AG20443 (cell line): ENCODE results near the gene ZMYND8.
"Not testable (repeated sequence)": the region's sequence is repeated elsewhere in the genome, so short reads cannot be mapped to it uniquely, and the experiment has no call there.

Source experiments
- DNase-seq: peaks from one replicate; pipeline ENCODE4 v3.0.0; 2012; ENCODE audit warnings: low spot score, mixed read lengths

ZMYND8 gene

DNA sequence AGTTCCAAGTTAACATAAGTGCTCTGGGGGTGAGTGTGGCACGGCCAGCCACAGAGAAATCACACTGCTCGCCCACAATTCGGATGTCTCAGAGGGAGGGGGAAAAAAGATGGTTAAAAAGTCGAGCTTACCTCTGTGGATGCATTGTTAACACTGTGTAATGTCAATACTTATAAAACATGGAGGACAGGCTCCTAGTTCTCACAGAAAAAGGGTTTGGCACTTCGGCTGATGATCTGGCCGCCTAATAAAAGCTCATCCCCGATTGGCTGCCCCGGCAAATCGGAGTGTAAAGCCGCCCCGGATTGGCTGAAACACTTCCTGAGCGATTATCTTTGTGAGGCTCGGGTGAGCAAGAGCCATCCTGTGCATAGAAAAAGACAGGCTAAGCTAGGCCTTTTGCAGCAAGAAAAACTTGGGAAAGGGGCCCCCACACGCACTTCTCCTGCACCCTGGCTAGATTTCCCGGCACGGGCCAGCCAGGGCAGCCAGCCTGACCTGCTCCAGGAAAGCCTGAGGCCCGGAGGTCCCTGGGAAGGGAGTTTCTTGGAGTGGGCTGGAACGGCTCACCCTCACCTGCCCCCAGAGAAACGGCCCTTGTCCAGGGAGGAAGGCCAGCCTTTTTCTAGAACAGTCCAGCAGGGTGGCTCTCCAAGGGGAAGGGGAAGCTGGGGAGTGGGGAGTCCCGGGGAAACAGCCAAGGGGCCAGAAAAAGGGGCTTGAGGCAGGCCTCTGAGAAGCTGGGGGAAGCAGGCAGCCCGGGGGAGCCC is at the start of gene ZMYND8:
Gene ZMYND8 (minus strand): TSS at position 174 of the 770 bp plus-strand sequence. CDS start 29 bp downstream, at position 145.
- DNase-seq = peak; percentile 95

- no peak for DNase-seq
Observed at GRCh38 chr20:47405775-47406325, 49.4 kb upstream of the ZMYND8 start.

DNA sequence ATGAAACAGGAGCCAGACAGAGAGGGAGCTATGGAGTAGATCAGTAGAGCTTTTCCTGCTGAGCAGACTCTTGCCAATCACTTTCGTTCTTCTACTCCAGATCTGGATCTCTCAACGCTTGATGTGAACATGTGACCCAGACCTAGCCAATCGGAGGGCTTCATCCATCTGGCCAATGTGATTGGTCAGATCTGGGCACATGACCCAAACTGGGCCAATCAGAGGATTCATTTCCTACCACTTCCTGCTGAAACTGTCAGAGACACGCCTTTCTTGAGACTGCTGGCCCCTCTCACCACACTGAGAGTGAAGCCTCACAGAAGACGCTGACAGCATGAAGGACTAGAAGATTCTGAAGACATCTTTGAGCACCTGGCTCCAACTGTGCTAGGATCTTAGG is 44.2 kb upstream of the ZMYND8 start:
- no peak for DNase-seq

- DNase-seq = no peak
Observed at GRCh38 chr20:47397652-47398301, 41.3 kb upstream of the ZMYND8 start.

GRCh38 chr20:47396762-47397476 is 40.4 kb upstream of the ZMYND8 start:
- no peak for DNase-seq

DNA sequence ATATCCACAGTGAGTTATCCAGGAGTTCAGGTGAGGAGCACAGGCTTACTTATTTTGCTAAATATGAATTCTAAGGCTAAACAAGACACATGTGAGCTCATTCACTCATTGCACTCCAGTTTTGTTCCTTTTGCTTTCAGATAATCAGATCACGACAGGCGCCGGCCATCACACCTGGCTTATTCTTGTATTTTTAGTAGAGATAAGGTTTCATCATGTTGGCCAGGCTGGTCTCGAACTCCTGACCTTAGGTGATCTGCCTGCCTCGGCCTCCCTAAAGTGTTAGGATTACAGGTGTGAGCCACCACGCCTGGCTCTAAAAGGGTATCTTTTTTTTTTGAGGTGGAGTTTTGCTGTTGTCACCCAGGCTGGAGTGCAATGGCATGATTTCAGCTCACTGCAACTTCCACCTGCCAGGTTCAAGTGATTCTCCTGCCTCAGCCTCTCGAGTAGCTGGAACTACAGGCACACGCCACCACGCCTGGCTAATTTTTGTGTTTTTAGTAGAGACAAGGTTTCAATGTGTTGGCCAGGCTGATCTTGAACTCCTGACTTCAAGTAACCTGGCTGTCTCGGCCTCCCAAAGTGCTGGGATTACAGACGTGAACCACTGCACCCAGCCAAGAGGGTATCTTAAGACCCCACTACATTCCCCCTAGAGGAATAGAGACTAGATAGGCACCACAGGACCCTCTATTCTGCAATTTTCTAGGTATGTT is 37.5 kb upstream of the ZMYND8 start:
- DNase-seq = not testable (repeated sequence)

DNA sequence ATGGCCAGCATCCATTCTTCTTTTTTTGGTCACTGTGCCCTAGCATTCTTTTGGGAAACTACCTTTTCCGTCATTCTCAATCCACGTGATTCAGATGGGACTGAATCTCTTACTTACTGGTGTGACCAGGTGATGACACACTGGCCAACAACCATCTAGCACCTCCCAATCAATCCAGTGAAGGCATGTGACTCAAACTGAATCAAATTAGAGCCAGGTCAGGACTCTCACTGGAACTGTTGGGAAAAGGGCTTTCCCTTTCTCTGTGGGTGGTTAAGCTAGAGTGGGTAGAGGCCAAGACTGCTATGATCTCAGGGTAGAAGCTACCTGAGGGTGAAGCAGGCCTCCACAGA is 36.2 kb upstream of the ZMYND8 start:
- DNase-seq = no peak

- DNase-seq = peak; percentile 83
Observed at GRCh38 chr20:47392015-47392720, 35.7 kb upstream of the ZMYND8 start.

DNA sequence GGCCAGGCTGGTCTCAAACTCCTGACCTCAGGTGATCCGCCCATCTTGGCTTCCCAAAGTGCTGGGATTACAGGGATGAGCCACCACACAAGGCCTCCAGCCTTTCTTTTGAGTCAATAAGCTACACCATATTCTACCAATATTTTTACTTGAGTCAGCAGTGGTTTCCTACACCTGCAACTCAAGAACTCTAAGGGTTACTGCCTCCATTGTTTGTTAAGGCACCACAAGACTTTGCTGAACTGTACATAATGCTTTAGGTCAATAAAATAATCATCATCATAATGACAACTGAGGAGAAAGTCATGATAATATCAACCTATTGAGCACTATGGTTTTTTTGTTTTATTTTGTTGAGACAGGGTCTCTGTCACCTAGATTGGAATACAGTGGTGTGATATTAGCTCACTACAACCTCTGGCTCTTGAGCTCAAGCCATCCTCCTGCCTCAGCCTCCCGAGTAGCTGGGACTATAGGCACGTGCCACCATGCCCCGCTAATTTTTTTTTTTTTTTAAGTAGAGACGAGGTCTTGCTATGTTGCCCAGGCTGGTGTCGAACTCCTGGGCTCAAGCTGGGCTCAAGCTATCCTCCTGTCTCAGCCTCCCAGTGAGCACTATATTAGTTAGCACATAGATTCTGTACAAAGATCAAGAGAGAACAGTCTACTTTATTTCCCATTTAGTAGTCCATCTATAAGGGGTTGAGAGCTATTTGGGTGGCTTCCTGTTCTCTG is 34.9 kb upstream of the ZMYND8 start:
- DNase-seq = no peak

- DNase-seq = no peak
Observed at GRCh38 chr20:47389867-47390347, 33.4 kb upstream of the ZMYND8 start.

GRCh38 chr20:47385968-47386367 is 29.5 kb upstream of the ZMYND8 start:
- DNase-seq = not testable (repeated sequence)

DNA sequence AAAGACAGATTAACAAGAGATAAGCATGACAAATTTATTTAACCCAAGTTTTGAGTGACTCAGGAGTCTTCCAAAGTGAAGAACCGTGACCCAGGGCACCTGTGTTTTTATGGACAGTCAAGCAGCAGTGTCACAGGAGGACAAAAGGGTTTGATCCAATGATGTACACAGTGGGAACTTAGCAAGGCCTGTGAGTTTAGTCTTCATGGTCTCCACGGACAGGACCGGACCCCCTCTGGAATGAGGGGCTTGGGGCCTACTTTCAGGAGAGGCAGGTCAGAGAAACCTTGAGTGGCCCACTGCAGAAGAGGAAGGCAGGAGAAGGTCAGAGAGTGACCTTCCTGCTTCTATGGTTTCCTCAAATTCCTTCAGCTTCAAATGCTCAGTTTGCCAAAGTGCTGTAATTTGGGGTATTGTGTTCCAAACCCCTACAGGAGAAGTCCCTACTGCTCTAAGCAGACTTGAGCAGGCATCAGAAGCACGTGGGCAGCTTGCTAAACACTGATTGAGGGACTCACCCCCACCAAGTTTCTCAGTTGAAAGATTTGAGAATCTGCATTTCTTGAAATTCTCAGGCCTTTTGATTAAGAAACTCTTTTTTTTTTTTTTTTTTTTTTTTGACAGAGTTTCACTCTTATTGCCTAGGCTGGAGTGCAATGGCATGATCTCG is 26.4 kb upstream of the ZMYND8 start:
- DNase-seq = no peak

DNA sequence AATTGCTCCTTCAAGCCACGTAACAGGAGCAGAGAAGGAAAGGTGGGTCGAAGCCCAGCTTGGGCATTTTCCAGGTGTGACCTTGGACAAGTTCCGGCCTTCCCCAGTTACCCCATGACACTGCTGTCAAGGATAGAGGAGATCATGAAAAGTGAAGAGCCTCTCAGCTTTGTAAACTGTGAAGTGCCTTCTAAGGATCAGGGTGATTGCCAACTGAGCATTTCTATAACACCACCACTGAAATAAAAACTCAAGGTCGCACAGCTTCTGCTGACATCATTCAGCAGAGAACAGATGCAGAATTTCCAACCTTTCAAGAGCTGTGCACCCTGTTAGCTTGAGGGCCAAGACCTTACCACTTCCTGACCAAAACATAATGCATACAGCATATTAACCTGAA is 24.0 kb upstream of the ZMYND8 start:
- no peak for DNase-seq

GRCh38 chr20:47379433-47380150 is 23.1 kb upstream of the ZMYND8 start:
- peak; percentile 40 for DNase-seq

GRCh38 chr20:47377122-47377722 is 20.7 kb upstream of the ZMYND8 start:
- no peak for DNase-seq

DNA sequence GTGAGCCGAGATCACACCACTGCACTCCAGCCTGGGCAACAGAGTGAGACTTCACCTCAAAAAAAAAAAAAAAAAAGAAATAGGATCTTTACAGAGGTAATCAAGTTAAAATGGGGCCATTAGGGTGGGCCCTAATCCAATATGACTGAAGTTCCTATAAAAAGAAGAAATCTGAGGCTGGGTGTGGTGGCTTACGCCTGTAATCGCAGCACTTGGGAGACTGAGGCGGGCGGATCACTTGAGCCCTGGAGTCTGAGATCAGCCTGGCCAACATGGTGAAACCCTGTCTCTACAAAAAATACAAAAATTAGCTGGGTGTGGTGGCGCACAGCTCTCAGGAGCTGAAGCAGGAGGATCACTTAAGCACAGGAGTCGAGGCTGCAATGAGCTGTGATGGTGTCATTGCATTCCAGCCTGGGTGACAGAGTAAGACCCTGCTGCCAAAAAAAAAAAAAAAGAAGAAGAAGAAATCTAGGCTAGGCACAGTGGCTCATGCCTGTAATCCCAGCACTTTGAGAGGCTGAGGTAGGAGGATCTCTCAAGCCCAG is 19.7 kb upstream of the ZMYND8 start:
- DNase-seq = not testable (repeated sequence)

GRCh38 chr20:47374121-47374520 is 17.6 kb upstream of the ZMYND8 start:
- DNase-seq = not testable (repeated sequence)

- no peak for DNase-seq
Observed at GRCh38 chr20:47373206-47373733, 16.8 kb upstream of the ZMYND8 start.
